Measurements from ENCODE around the gene COL8A1.

GRCh38 chr3:99755831-99756230 lies 117.4 kb downstream of the COL8A1 start:
- TF ChIP-seq CTCF (IDR thresholded peaks at IDR 0.05): no peak
- TF ChIP-seq POLR2AphosphoS5 (IDR thresholded peaks at IDR 0.05; ENCODE audit: insufficient read depth in 1 of 2, low read depth in 1 of 2): no peak
- TF ChIP-seq POLR2A (IDR thresholded peaks at IDR 0.05): no peak

Measured in vagina (tissue), 2 donors.